Keratinocyte (primary cell): Measurements from ENCODE around the gene ADGRB3. TPM values are rescaled to one million over a fixed set of nuclear protein-coding genes. Genes with fewer than 3 reads are reported as not detected.

Experiments
- DNase-seq: peaks from one replicate; pipeline ENCODE4 v3.0.0-alpha.2; 2011; ENCODE audit warnings: low read depth, missing footprints, low spot score
- FAIRE-seq: peaks from 2 replicates; lab custom pipeline; 2011; peaks lifted over from hg19 to GRCh38; lab: Jason Lieb, UNC
- H2AFZ ChIP-seq: 2 replicates; pipeline ENCODE4 v1.6.0; 2012; ENCODE audit warnings: low read length, control low read depth, inconsistent platforms; ENCODE audit not compliant: control insufficient read depth
- H3K27ac ChIP-seq: 2 replicates; pipeline ENCODE4 v1.5.1; 2011; ENCODE audit warnings: low read length; ENCODE audit not compliant: control insufficient read depth, insufficient read depth
- H3K27me3 ChIP-seq: 3 replicates; pipeline ENCODE4 v1.6.0; 2011; ENCODE audit warnings: low read length; ENCODE audit not compliant: control insufficient read depth, insufficient read depth; ENCODE audit errors: extremely low read depth
- H3K36me3 ChIP-seq, 2 experiments: 2 replicates in 1 of 2; 3 replicates in 1 of 2; pipeline ENCODE4 v1.5.1; 2011; ENCODE audit warnings: low read length in 2 of 2, mild to moderate bottlenecking in 1 of 2; ENCODE audit not compliant: control insufficient read depth in 2 of 2, insufficient read depth in 2 of 2; ENCODE audit errors: extremely low read depth in 1 of 2
- H3K4me1 ChIP-seq: 3 replicates; pipeline ENCODE4 v1.5.1; 2011; ENCODE audit warnings: low read length; ENCODE audit not compliant: control insufficient read depth, insufficient read depth; ENCODE audit errors: extremely low read depth
- H3K4me2 ChIP-seq: 3 replicates; pipeline ENCODE4 v1.6.0; 2011; ENCODE audit warnings: low read depth, low read length; ENCODE audit not compliant: control insufficient read depth, insufficient read depth; ENCODE audit errors: extremely low read depth
- H3K4me3 ChIP-seq, 3 experiments: fragments of 200-600 bp in 1 of 3; sonication (generic) in 1 of 3; 2 replicates in 2 of 3; 3 replicates in 1 of 3; pipeline ENCODE4 v1.5.1; 2011 to 2016; ENCODE audit warnings: low read length in 3 of 3, mild to moderate bottlenecking in 3 of 3, control low read depth in 2 of 3, inconsistent platforms in 1 of 3, low read depth in 1 of 3, mixed read lengths in 1 of 3, mixed run types in 1 of 3, moderate library complexity in 1 of 3; ENCODE audit not compliant: control insufficient read depth in 2 of 3, insufficient read depth in 2 of 3; ENCODE audit errors: extremely low read depth in 1 of 3
- H3K79me2 ChIP-seq: 2 replicates; pipeline ENCODE4 v1.6.0; 2012; ENCODE audit warnings: low read length; ENCODE audit not compliant: control insufficient read depth, insufficient read depth
- H3K9ac ChIP-seq: 3 replicates; pipeline ENCODE4 v1.6.0; 2011; ENCODE audit warnings: low read length; ENCODE audit not compliant: control insufficient read depth, insufficient read depth; ENCODE audit errors: extremely low read depth
- H3K9me1 ChIP-seq: 3 replicates; pipeline ENCODE4 v1.6.0; 2011; ENCODE audit warnings: low read length; ENCODE audit not compliant: control insufficient read depth, insufficient read depth; ENCODE audit errors: extremely low read depth
- H3K9me3 ChIP-seq: 2 replicates; pipeline ENCODE4 v1.5.1; 2012; ENCODE audit warnings: low read depth, low read length; ENCODE audit not compliant: control insufficient read depth
- H4K20me1 ChIP-seq: 3 replicates; pipeline ENCODE4 v1.6.0; 2011; ENCODE audit warnings: low read length; ENCODE audit not compliant: control insufficient read depth, insufficient read depth; ENCODE audit errors: extremely low read depth
- EZH2 ChIP-seq: IDR thresholded peaks from one replicate; pipeline ENCODE4 v1.6.1; 2012; ENCODE audit warnings: inconsistent platforms, mild to moderate bottlenecking, low read length, moderate library complexity
- dilution Hi-C: fragments of 300-500 bp; cut with MboI; formaldehyde crosslinking; loops from one replicate; pipeline ENCODE4 v1.7.0; 2020; ENCODE audit warnings: low sequenced_read_pairs; ENCODE audit not compliant: extremely low pct_ligation_motif_present
- polyA plus RNA-seq, 5 experiments: library from polyadenylated mRNA; depleted of rRNA in 3 of 5; stranded (reverse) in 3 of 5; stranded (forward) in 1 of 5; unstranded in 1 of 5; fragments of >200 nt; gene quantifications; 1 replicate in 1 of 5; 2 replicates in 3 of 5; 3 replicates in 1 of 5; pipeline versions ENCODE4 v1.2.1 to v1.2.3, GENCODE V29; 2011 to 2012; ENCODE audit warnings: missing spikeins in 2 of 5, low read depth in 1 of 5, low replicate concordance in 1 of 5
- TF ChIP-seq, protein P1 (sequence below), 3 experiments: IDR thresholded peaks in 1 of 3; conservative IDR thresholded peaks in 1 of 3; optimal IDR thresholded peaks in 1 of 3; 2 replicates in 2 of 3; 3 replicates in 1 of 3; pipeline versions ENCODE3 to v1.5.1; 2011; ENCODE audit warnings: low read length in 3 of 3, mild to moderate bottlenecking in 3 of 3, moderate library complexity in 2 of 3, control low read depth in 1 of 3, inconsistent platforms in 1 of 3; ENCODE audit not compliant: insufficient read depth in 2 of 3; ENCODE audit errors: extremely low read depth in 1 of 3

ADGRB3 gene
- polyA plus RNA-seq, 1 donor (not counting 4 experiments of a cell fraction or from before 2014, with no cell fraction given) = not detected

- Histone ChIP-seq H2AFZ (no peak overlapping the region), H3K27ac (no peak overlapping the region), H3K27me3 (no peaks in the 10 kb centered on the region), H3K9me1 (no peaks in the 10 kb centered on the region), H3K4me2 (no peak overlapping the region), H3K4me1 (no peaks in the 10 kb centered on the region), H3K79me2 (no peaks in the 10 kb centered on the region), H3K9me3 (no peaks in the 10 kb centered on the region), H3K4me3 (no peak overlapping the region), H3K36me3 (no peaks in the 10 kb centered on the region), H4K20me1 (no peaks in the 10 kb centered on the region), H3K9ac (no peak overlapping the region)
- no peak for FAIRE-seq
- DNase-seq = no peak
- dilution Hi-C loops = no loop called here
- TF ChIP-seq, protein P1, sequence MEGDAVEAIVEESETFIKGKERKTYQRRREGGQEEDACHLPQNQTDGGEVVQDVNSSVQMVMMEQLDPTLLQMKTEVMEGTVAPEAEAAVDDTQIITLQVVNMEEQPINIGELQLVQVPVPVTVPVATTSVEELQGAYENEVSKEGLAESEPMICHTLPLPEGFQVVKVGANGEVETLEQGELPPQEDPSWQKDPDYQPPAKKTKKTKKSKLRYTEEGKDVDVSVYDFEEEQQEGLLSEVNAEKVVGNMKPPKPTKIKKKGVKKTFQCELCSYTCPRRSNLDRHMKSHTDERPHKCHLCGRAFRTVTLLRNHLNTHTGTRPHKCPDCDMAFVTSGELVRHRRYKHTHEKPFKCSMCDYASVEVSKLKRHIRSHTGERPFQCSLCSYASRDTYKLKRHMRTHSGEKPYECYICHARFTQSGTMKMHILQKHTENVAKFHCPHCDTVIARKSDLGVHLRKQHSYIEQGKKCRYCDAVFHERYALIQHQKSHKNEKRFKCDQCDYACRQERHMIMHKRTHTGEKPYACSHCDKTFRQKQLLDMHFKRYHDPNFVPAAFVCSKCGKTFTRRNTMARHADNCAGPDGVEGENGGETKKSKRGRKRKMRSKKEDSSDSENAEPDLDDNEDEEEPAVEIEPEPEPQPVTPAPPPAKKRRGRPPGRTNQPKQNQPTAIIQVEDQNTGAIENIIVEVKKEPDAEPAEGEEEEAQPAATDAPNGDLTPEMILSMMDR (optimal IDR thresholded peaks at IDR 0.05 in 1 of 3, IDR thresholded peaks at IDR 0.05 in 1 of 3, conservative IDR thresholded peaks at IDR 0.05 in 1 of 3; ENCODE audit: extremely low read depth in 1 of 3, insufficient read depth in 2 of 3, low read length in 3 of 3) = no peak
- TF ChIP-seq EZH2 = no peak
These were observed 463.8 kb downstream of the ADGRB3 start for GRCh38 chr6:69098910-69099309.

DNA sequence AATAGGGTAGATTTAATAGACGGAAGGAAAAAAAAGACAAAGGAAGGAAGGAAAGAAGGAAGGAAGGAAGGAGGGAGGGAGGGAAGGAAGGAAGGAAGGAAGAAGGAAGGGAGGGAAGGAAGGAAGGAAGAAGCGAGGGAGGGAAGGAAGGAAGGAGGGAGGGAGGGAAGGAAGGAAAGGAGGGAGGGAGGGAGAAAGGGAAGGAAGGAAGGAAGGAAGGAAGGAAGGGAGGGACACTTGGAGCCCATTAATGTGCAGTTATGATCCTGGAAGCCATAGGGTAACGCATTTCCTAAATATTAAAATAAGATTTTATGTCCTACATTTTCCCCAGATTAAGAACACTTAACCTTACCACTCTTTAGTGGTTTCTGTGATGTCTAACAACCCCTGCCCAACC, 465.7 kb downstream of the ADGRB3 start:
- Histone ChIP-seq H3K27me3 (no peaks in the 10 kb centered on the region), H3K79me2 (no peaks in the 10 kb centered on the region), H3K9ac (no peak overlapping the region), H3K4me2 (no peak overlapping the region), H3K4me3 (no peak overlapping the region), H3K9me1 (no peaks in the 10 kb centered on the region), H4K20me1 (no peaks in the 10 kb centered on the region), H2AFZ (no peak overlapping the region), H3K27ac (no peak overlapping the region), H3K36me3 (no peaks in the 10 kb centered on the region), H3K9me3 (no peaks in the 10 kb centered on the region), H3K4me1 (no peaks in the 10 kb centered on the region)
- dilution Hi-C loops = no loop called here
- TF ChIP-seq EZH2 = no peak
- TF ChIP-seq, protein P1 (optimal IDR thresholded peaks at IDR 0.05 in 1 of 3, IDR thresholded peaks at IDR 0.05 in 1 of 3, conservative IDR thresholded peaks at IDR 0.05 in 1 of 3; ENCODE audit: extremely low read depth in 1 of 3, insufficient read depth in 2 of 3, low read length in 3 of 3) = no peak
- DNase-seq (no peak), FAIRE-seq (no peak)
